HFFc6 (cell line): ENCODE results near the gene PLEKHG5. TPM values are rescaled to one million over a fixed set of nuclear protein-coding genes. Genes with fewer than 3 reads are reported as not detected.

ENCODE experiments used
- DNase-seq: peaks from one replicate; pipeline ENCODE4 v3.0.0-alpha.2; 2018
- H3K27ac Mint-ChIP-seq: 2 replicates; pipeline ENCODE4 v1.8.0; 2020; ENCODE audit warnings: mild to moderate bottlenecking, mixed read lengths
- H3K27me3 Mint-ChIP-seq: 2 replicates; pipeline ENCODE4 v1.8.0; 2021; ENCODE audit warnings: mild to moderate bottlenecking, moderate library complexity, mixed read lengths; ENCODE audit not compliant: insufficient read depth
- H3K36me3 Mint-ChIP-seq: 2 replicates; pipeline ENCODE4 v1.8.0; 2021; ENCODE audit warnings: low read depth, mixed read lengths
- H3K4me1 Mint-ChIP-seq: 2 replicates; pipeline ENCODE4 v1.8.0; 2020; ENCODE audit warnings: low read depth, mixed read lengths
- H3K4me3 Mint-ChIP-seq: 2 replicates; pipeline ENCODE4 v1.8.0; 2020; ENCODE audit warnings: mild to moderate bottlenecking, moderate library complexity, mixed read lengths
- H3K9me3 Mint-ChIP-seq: 2 replicates; pipeline ENCODE4 v1.8.0; 2020; ENCODE audit warnings: mild to moderate bottlenecking, mixed read lengths
- CTCF ChIP-seq: fragments of 200-600 bp; sonication (generic); IDR thresholded peaks from 2 replicates; pipeline ENCODE4 v1.5.0; 2021; ENCODE audit warnings: antibody characterized with exemption, mild to moderate bottlenecking
- total RNA-seq, 6 experiments: library from RNA; stranded (reverse); fragmentation: NEBNext Ultra II Directional; extraction: Animal tissue kit (Norgen Biotek cat#: 25700); gene quantifications; 2 replicates in 1 of 6; 3 replicates in 5 of 6; pipeline ENCODE4 v1.2.3, GENCODE V29; 2021

The PLEKHG5 gene
- total RNA-seq, 6 experiments from 2014 or later: 6.4 to 7.2 (median 6.6) TPM

GRCh38 chr1:6499296-6499695, 7.8 kb upstream of the PLEKHG5 start:
- no peak overlapping the region for H3K4me3 Mint-ChIP-seq
- H3K9me3 Mint-ChIP-seq: no peaks in the 10 kb centered on the region

GRCh38 chr1:6498576-6499111, 7.2 kb upstream of the PLEKHG5 start:
- no peak for TF ChIP-seq CTCF
- Mint-ChIP-seq H3K4me1 (peaks cover 6% of the 10 kb centered on the region; the same call in 1 of the 2 replicates), H3K4me3 (no peak overlapping the region), H3K36me3 (no peaks in the 10 kb centered on the region), H3K9me3 (no peaks in the 10 kb centered on the region), H3K27ac (no peak overlapping the region), H3K27me3 (peaks cover 11% of the 10 kb centered on the region)
- DNase-seq: no peak

More at GRCh38 chr1:6499296-6499695, 7.8 kb upstream of the PLEKHG5 start:
- TF ChIP-seq CTCF: no peak
- no peak overlapping the region; the same call in 1 of the 2 replicates for H3K27ac Mint-ChIP-seq
- H3K36me3 Mint-ChIP-seq: no peaks in the 10 kb centered on the region
- DNase-seq: no peak
- H3K27me3 Mint-ChIP-seq: peaks cover 11% of the 10 kb centered on the region
- H3K4me1 Mint-ChIP-seq: peaks cover 6% of the 10 kb centered on the region; the same call in 1 of the 2 replicates

GRCh38 chr1:6497867-6498575, 6.6 kb upstream of the PLEKHG5 start:
- H3K27ac Mint-ChIP-seq: no peak overlapping the region
- H3K9me3 Mint-ChIP-seq: no peaks in the 10 kb centered on the region
- no peak for TF ChIP-seq CTCF
- peaks cover 6% of the 10 kb centered on the region; the same call in 1 of the 2 replicates for H3K4me1 Mint-ChIP-seq
- no peaks in the 10 kb centered on the region for H3K36me3 Mint-ChIP-seq
- peaks cover 11% of the 10 kb centered on the region for H3K27me3 Mint-ChIP-seq
- DNase-seq: no peak
- peak overlapping the region; percentile 82 for H3K4me3 Mint-ChIP-seq

GRCh38 chr1:6497215-6497866, 5.9 kb upstream of the PLEKHG5 start:
- Mint-ChIP-seq H3K9me3 (no peaks in the 10 kb centered on the region), H3K4me3 (peak overlapping the region; percentile 82), H3K36me3 (no peaks in the 10 kb centered on the region), H3K27me3 (peaks cover 11% of the 10 kb centered on the region), H3K4me1 (peaks cover 8% of the 10 kb centered on the region), H3K27ac (no peak overlapping the region)
- DNase-seq: peak; percentile 19
- TF ChIP-seq CTCF: no peak

- peak overlapping the region; percentile 77 for H3K4me3 Mint-ChIP-seq
- no peaks in the 10 kb centered on the region for H3K9me3 Mint-ChIP-seq
- TF ChIP-seq CTCF: no peak
- H3K4me1 Mint-ChIP-seq: peaks cover 13% of the 10 kb centered on the region
- DNase-seq: no peak
- no peak overlapping the region for H3K27ac Mint-ChIP-seq
- H3K27me3 Mint-ChIP-seq: peaks cover 11% of the 10 kb centered on the region
- H3K36me3 Mint-ChIP-seq: no peaks in the 10 kb centered on the region
Measured at GRCh38 chr1:6496890-6497214, 5.4 kb upstream of the PLEKHG5 start.
